Left colon (tissue), 2 donors: ENCODE results near the gene SBK3. TPM values are rescaled to one million over a fixed set of nuclear protein-coding genes. Genes with fewer than 3 reads are reported as not detected.
"Not testable (repeated sequence)": the region's sequence is repeated elsewhere in the genome, so short reads cannot be mapped to it uniquely, and the experiment has no call there.

Source experiments
- ATAC-seq: fragments of 200-7000 bp; cut with Tn5 transposase; one replicate; pipeline ENCODE4 v1.9.1; 2020; ENCODE audit warnings: mild to moderate bottlenecking, moderate library complexity
- DNase-seq, 2 donors: peaks; one replicate each; pipeline ENCODE4 v3.0.0-alpha.2; 2020
- intact Hi-C, 2 donors: fragments of 100-400 bp; cut with DNase I in 1 of 2; cut with micrococcal nuclease in 1 of 2; formaldehyde crosslinking; loops; one replicate each; pipeline versions ENCODE4 v1.11.2 to v1.14.0; 2022; cut with DNase I, micrococcal nuclease
- total RNA-seq, 2 donors: library from RNA; stranded (reverse); fragmentation: NEBNext Ultra II Directional; extraction: Animal tissue kit (Norgen Biotek cat#: 25700); gene quantifications; one replicate each; pipeline ENCODE4 v1.2.1, GENCODE V29; 2021
- donor health status: DM: no; HTN: no; CAD: no.
- donor health status: DM: yes; HTN: yes; CAD: no.

Gene SBK3
- total RNA-seq, 2 donors from 2014 or later, result not detected

- intact Hi-C loops, result no loop called here
- ATAC-seq, result no peak
- no peak for DNase-seq
Observed at GRCh38 chr19:55546011-55546410, 668 bp upstream of the SBK3 start.

DNA sequence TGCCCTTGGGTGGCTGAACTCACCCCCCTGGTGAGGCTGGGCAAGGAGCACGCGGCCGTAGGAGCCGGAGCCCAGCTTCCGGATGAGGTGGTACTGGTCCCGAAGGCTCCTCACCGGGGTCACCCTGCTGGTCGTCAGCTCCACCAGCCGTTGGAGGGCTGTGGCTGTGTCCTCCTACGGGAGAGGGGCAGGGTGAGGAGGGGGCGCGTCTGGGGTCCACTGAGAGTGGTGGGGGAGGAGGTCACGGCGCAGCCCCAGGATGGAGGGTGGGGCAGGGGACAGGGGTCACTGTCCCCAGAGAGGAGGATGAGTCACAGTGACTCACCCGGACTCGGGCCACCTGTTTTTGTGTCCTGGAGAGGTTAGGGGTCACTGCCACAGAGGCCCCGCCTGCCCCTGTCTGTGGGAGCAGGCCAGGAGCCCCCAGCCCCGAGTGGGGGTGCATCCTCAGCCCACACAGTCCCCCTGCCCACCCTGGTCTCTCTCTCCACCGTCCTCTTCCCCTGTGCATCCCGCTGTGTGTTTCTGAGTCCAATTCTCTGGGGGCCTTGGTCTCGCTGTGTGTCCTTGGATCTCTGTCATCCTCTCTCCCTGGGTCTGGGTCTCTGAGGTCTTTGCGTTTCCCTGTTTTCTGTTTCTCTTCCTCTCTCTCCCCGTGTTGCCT is 435 bp downstream of the SBK3 start:
- no peak for ATAC-seq
- DNase-seq, result no peak
- intact Hi-C loops, result no loop called here

- intact Hi-C loops, result no loop called here
- ATAC-seq (no peak), DNase-seq (no peak)
Observed at GRCh38 chr19:55544014-55544413, 1.3 kb downstream of the SBK3 start.

DNA sequence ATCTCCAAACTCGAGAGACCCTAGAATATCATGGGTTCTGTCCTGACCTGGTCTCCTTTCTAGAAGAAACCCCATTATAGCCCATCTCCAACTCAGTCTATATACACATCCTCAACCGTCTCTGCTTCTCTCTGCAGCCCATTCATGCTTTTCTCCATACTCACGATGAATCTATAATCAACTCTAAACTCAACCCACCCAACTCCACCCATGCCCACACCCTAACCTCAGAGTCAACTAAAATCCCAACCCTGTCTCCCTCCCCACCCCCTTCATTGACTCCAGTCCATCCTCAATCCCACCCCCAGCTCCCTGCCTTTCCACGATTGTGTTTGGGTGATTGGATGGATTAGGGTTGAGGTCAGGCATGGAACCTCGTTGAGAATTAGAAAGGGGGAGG is 1.8 kb downstream of the SBK3 start:
- no peak for DNase-seq
- no peak for ATAC-seq
- intact Hi-C loops, result no loop called here

DNA sequence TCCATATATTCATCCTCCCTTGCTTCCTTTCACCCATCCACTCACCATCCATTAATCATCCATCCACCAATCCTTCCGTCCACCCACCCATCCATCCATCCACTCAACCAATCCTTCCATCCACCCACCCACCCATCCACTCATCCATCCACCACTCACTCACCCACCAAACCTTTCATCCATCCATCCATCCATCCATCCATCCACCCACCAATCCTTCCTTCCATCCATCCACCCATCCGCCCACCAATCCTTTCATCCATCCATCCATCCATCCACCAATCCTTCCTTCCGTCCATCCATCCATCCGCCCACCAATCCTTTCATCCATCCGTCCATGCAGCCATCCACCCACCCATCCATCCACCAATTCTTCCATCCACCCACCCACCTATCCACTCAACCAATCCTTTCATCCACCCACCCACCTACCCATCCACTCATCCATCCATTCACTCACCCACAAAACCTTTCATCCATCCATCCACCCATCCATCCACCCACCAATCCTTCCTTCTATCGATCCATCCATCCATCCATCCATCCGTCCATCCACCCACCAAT is 3.0 kb downstream of the SBK3 start:
- DNase-seq (no peak), ATAC-seq (no peak)
- intact Hi-C loops, result no loop called here

- intact Hi-C loops, result no loop called here
- ATAC-seq, result no peak
- no peak for DNase-seq
Observed at GRCh38 chr19:55541091-55541490, 4.3 kb downstream of the SBK3 start.

- DNase-seq, result no peak
- no peak for ATAC-seq
- intact Hi-C loops, result no loop called here
Observed at GRCh38 chr19:55540619-55541018, 4.7 kb downstream of the SBK3 start.

DNA sequence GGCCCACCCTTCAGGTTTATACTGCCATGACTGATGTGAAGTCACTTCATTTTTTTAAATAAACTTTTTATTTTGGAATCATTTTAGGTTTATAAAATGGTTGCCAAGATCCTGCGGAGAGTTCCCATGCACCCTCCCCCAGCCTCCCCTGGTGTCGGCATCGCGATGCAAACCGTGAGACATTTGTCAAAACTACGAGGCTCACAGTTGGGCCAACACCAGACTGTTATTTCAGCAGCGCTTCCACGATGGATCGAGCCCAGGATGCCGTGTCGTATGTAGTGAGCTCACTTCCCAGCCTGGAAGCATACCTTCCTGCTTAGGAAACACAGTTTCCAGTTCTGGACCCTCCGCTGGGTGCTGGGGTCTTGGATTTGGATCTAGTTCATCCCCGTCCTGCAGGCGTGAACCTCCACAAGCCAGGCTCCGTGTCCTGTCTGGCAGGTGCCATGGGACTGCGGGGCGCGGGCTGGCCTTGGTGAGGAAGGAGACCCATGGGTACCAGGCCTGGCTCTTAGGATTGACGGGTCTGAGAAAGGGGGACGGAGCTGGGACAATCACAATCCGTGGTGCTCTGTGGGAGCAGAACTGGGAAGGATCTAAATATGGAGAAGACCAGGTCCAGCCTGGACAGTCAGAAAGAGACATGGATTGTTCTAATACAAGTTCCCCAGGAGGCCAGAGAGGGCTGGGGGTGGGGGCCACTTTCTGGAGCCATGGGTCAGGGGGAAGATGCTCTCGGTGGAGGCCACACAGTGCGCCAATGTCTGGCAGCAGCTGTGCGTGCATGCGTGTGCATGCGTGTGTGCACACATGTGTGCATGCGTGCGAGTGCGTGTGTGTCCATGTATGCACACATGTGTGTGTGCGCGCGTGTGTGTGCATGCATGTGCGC is 6.0 kb downstream of the SBK3 start:
- intact Hi-C loops, result no loop called here
- no peak for DNase-seq
- ATAC-seq, result no peak

DNA sequence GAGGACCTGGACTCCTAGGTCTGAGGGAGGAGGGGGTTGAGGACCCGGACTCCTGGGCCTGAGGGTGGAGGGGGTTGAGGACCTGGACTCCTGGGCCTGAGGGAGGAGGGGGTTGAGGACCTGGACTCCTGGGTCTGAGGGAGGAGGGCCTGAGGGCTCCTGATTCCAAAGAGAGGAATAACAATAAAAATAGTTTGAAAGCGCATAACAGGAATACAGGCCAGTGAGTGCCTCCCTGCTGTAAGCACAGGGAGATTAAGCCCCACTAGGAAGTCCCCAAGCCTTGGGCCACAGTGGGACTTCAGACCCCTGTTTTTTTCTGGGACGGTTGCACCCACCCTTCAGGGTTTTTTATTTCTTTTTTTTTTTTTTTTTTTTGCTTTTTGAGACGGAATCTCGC is 7.2 kb downstream of the SBK3 start:
- DNase-seq (no peak), ATAC-seq (no peak)
- intact Hi-C loops, result no loop called here

GRCh38 chr19:55537741-55538111 is 7.6 kb downstream of the SBK3 start:
- no peak for ATAC-seq
- DNase-seq, result no peak
- intact Hi-C loops, result no loop called here

- DNase-seq, result no peak
- ATAC-seq, result no peak
- intact Hi-C loops, result no loop called here
Observed at GRCh38 chr19:55536951-55537740, 8.2 kb downstream of the SBK3 start, which contains the start of gene SBK2. Gene SBK2, minus strand, starts transcription at chr19:55537133. Its CDS starts 839 bp downstream, at chr19:55536294.

- intact Hi-C loops, result no loop called here
Observed at GRCh38 chr19:55536366-55536765, 9.0 kb downstream of the SBK3 start.

GRCh38 chr19:55535965-55536350 is 9.4 kb downstream of the SBK3 start:
- DNase-seq, result no peak
- no peak for ATAC-seq
- intact Hi-C loops, result no loop called here

More at GRCh38 chr19:55536366-55536765, 9.0 kb downstream of the SBK3 start:
- no peak for ATAC-seq
- no peak for DNase-seq

GRCh38 chr19:55535173-55535964 is 10.0 kb downstream of the SBK3 start:
- intact Hi-C loops, result no loop called here
- no peak for ATAC-seq

DNA sequence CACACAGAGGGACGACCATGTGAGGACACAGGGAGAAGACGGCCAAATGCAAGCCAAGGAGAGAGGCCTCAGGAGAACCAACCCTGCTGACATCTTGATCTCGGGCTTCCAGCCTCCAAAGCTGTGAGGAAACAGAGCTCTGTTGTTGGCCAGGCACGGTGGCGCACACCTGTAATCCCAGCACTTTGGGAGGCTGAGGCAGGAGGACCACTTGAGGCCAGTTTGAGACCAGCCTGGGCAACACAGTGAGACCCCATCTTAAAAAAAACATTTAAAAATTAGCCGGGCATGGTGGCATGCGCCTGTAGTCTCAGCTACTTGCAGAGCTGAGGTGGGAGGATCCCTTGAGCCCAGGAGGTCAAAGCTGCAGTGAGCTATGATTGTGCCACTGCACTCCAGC is 11.1 kb downstream of the SBK3 start:
- ATAC-seq, DNase-seq: not testable (repeated sequence)

More at GRCh38 chr19:55535173-55535964, 10.0 kb downstream of the SBK3 start:
- DNase-seq, result no peak

GRCh38 chr19:55530996-55531395 is 14.3 kb downstream of the SBK3 start:
- ATAC-seq (no peak), DNase-seq (no peak)
- intact Hi-C loops, result no loop called here

More for the DNA sequence above, 11.1 kb downstream of the SBK3 start:
- intact Hi-C loops, result not testable (repeated sequence)

DNA sequence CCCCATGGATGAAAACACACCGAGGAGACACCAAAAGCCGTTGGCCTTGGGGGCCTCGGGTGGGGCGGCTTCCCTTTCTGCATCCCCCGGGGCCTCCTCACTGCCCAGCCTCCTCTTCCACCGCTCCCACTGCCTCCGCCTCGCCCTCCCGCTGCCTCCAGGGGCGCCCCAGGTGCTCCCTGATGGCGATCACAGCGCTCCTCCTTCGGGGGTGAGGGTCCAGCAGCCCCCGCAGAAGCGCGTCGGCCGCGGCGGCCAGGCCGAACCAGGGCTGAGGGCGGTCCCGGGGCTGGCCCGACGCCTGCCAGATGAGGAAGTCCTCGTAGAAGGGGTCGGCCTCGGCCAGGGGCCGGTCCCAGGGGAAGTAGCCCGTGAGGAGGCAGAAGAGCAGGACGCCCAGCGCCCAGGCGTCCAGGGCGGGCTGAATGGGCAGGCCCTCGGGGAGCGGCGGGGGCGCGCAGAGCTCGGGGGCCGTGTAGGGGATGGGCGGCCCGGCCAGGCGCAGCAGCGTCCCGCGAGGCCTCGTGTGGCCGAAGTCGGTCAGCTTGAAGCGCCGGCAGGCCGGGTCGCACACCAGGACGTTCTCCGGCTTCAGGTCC is 15.6 kb downstream of the SBK3 start:
- DNase-seq (no peak), ATAC-seq (no peak)
- intact Hi-C loops, result no loop called here
